HEK293T (cell line): ENCODE results near the gene FRA10AC1.

ENCODE experiments used
- ELF4 ChIP-seq: fragments of 450-650 bp; IDR thresholded peaks from 2 replicates; pipeline ENCODE4 v1.6.1; 2017; ENCODE audit warnings: antibody characterized with exemption
- FOXA1 ChIP-seq: fragments of 450-650 bp; IDR thresholded peaks from 2 replicates; pipeline ENCODE4 v1.6.1; 2016; ENCODE audit warnings: mild to moderate bottlenecking
- FOXK2 ChIP-seq: fragments of 450-650 bp; IDR thresholded peaks from 2 replicates; pipeline ENCODE4 v1.6.1; 2016; ENCODE audit warnings: mild to moderate bottlenecking
- FOXM1 ChIP-seq: fragments of 450-650 bp; IDR thresholded peaks from 2 replicates; pipeline ENCODE4 v1.6.1; 2017; ENCODE audit warnings: mild to moderate bottlenecking, borderline replicate concordance
- HDGF ChIP-seq: fragments of 450-650 bp; IDR thresholded peaks from 2 replicates; pipeline ENCODE4 v1.6.1; 2017; ENCODE audit warnings: antibody characterized with exemption, borderline replicate concordance
- L3MBTL2 ChIP-seq: fragments of 450-650 bp; conservative IDR thresholded peaks from 2 replicates; pipeline ENCODE4 v1.6.1; 2016; ENCODE audit warnings: mild to moderate bottlenecking
- NFRKB ChIP-seq: fragments of 450-650 bp; IDR thresholded peaks from 2 replicates; pipeline ENCODE4 v1.6.1; 2016; ENCODE audit warnings: mild to moderate bottlenecking, moderate library complexity
- SUZ12 ChIP-seq: fragments of 450-650 bp; IDR thresholded peaks from 2 replicates; pipeline ENCODE4 v1.6.1; 2016; ENCODE audit warnings: mild to moderate bottlenecking
- TARDBP ChIP-seq: fragments of 450-650 bp; IDR thresholded peaks from 2 replicates; pipeline ENCODE4 v1.6.1; 2016
- ZNF384 ChIP-seq: fragments of 450-650 bp; IDR thresholded peaks from 2 replicates; pipeline ENCODE4 v1.6.1; 2016

- TF ChIP-seq NFRKB, result no peak
- no peak for TF ChIP-seq L3MBTL2
- TF ChIP-seq TARDBP, result no peak
- no peak for TF ChIP-seq ZNF384
- no peak for TF ChIP-seq SUZ12
- TF ChIP-seq FOXM1, result no peak
- TF ChIP-seq FOXK2, result no peak
- TF ChIP-seq FOXA1, result no peak
- no peak for TF ChIP-seq ELF4
- no peak for TF ChIP-seq HDGF
Measured at GRCh38 chr10:93749218-93749799, 46.9 kb upstream of the FRA10AC1 start.
